ENCODE measurements around the gene FOXS1. TPM values are rescaled to one million over a fixed set of nuclear protein-coding genes. Genes with fewer than 3 reads are reported as not detected.

Gene FOXS1
- 1 to 10 TPM; 1.6 to 3.1 TPM for total RNA-seq
- long read RNA-seq, partial matches to known transcripts = 0 of 2 reads
- long read RNA-seq, other reads (novel, unspliced or antisense) = 0 of 2 reads

- intact Hi-C loops (cut with DNase I) = no loop called here
- DNase-seq = peak; percentile 77
- ATAC-seq = peak; percentile 57 to 68
Measured at GRCh38 chr20:31845300-31845863, at the start of gene FOXS1. FOXS1 (minus strand) TSS chr20:31845604; CDS start chr20:31845542, 62 bp downstream.

GRCh38 chr20:31890646-31891045, 45.2 kb upstream of the FOXS1 start:
- no peak for DNase-seq
- intact Hi-C loops (cut with DNase I) = no loop called here
- no peak for ATAC-seq

GRCh38 chr20:31883829-31884228, 38.4 kb upstream of the FOXS1 start:
- ATAC-seq = no peak

GRCh38 chr20:31881945-31882344, 36.5 kb upstream of the FOXS1 start:
- DNase-seq = no peak
- intact Hi-C loops (cut with DNase I) = no loop called here
- ATAC-seq = no peak

More at GRCh38 chr20:31883829-31884228, 38.4 kb upstream of the FOXS1 start:
- DNase-seq = no peak
- intact Hi-C loops (cut with DNase I) = no loop called here

- DNase-seq (peak; percentile 98), ATAC-seq (peak; percentile 99 to 100)
- intact Hi-C loops (cut with DNase I) = no loop called here
Measured at GRCh38 chr20:31879143-31879987, 34.0 kb upstream of the FOXS1 start.

GRCh38 chr20:31877684-31878083, 32.3 kb upstream of the FOXS1 start:
- intact Hi-C loops (cut with DNase I) = no loop called here
- DNase-seq (no peak), ATAC-seq (no peak)

GRCh38 chr20:31875671-31876070, 30.3 kb upstream of the FOXS1 start:
- no peak for DNase-seq
- intact Hi-C loops (cut with DNase I) = no loop called here
- no peak for ATAC-seq

- intact Hi-C loops (cut with DNase I) = no loop called here
- ATAC-seq = no peak
- no peak for DNase-seq
Measured at GRCh38 chr20:31872406-31872805, 27.0 kb upstream of the FOXS1 start.

- DNase-seq = no peak
- ATAC-seq = no peak
- intact Hi-C loops (cut with DNase I) = no loop called here
Measured at GRCh38 chr20:31871618-31871954, 26.2 kb upstream of the FOXS1 start.

- ATAC-seq = peak in 1 of 2 donors; percentile 25
- intact Hi-C loops (cut with DNase I) = no loop called here
- no peak for DNase-seq
Measured at GRCh38 chr20:31870726-31871617, 25.6 kb upstream of the FOXS1 start.

- intact Hi-C loops (cut with DNase I) = no loop called here
- DNase-seq (peak; percentile 63), ATAC-seq (peak; percentile 92 to 94)
Measured at GRCh38 chr20:31869942-31870725, 24.7 kb upstream of the FOXS1 start, which contains the start of the genes DUSP15 and TTLL9. DUSP15 (minus strand) TSS chr20:31870527; CDS start chr20:31870337, 190 bp downstream. TTLL9 (plus strand) TSS chr20:31870634; CDS start chr20:31871127, 493 bp downstream.

- ATAC-seq (no peak), DNase-seq (no peak)
- intact Hi-C loops (cut with DNase I) = no loop called here
Measured at GRCh38 chr20:31869673-31869941, 24.2 kb upstream of the FOXS1 start.

- no peak for DNase-seq
- intact Hi-C loops (cut with DNase I) = no loop called here
- ATAC-seq = no peak
Measured at GRCh38 chr20:31868853-31869672, 23.7 kb upstream of the FOXS1 start.

- intact Hi-C loops (cut with DNase I) = no loop called here
- DNase-seq = no peak
Measured at GRCh38 chr20:31866221-31866620, 20.8 kb upstream of the FOXS1 start.

GRCh38 chr20:31864521-31865400, 19.4 kb upstream of the FOXS1 start:
- DNase-seq = no peak
- intact Hi-C loops (cut with DNase I) = no loop called here

More at GRCh38 chr20:31866221-31866620, 20.8 kb upstream of the FOXS1 start:
- ATAC-seq = no peak

GRCh38 chr20:31863296-31864085, 18.1 kb upstream of the FOXS1 start:
- DNase-seq (no peak), ATAC-seq (no peak)
- intact Hi-C loops (cut with DNase I) = no loop called here

More at GRCh38 chr20:31864521-31865400, 19.4 kb upstream of the FOXS1 start:
- ATAC-seq = no peak
